Stimulated activated CD4-positive, alpha-beta T cell treated with anti-CD3 and anti-CD28 coated beads, Interleukin-1b, Interleukin-23, amount 100 ng/mL, for 48 hours (primary cell): ENCODE results near the gene CCDC27.
A peak's percentile ranks its signal among the peaks of the same experiment; 100 is the strongest.

ENCODE experiments used
- DNase-seq: peaks from one replicate; pipeline ENCODE4 v3.0.0-alpha.2; 2020

The CCDC27 gene

GRCh38 chr1:3762151-3762872 is 10.1 kb downstream of the CCDC27 start:
- no peak for DNase-seq

DNA sequence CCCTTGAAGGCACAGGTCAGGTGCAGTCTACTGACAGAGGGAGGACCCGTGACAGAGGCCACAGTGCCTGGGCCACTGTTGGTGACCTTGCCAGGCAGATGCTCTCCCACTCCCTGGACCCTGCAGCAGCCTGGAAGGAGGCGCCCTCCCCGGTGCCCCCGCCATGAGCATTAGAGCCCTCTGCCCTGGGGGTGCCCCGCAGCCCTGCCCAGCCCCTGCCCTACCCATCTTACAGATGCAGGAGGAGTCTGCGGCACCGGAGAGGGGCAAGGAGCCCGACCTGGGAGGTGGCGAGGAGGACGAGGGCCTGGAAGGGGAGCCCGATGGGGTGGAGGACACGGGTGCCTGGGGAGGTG is 10.6 kb downstream of the CCDC27 start:
- DNase-seq = no peak

DNA sequence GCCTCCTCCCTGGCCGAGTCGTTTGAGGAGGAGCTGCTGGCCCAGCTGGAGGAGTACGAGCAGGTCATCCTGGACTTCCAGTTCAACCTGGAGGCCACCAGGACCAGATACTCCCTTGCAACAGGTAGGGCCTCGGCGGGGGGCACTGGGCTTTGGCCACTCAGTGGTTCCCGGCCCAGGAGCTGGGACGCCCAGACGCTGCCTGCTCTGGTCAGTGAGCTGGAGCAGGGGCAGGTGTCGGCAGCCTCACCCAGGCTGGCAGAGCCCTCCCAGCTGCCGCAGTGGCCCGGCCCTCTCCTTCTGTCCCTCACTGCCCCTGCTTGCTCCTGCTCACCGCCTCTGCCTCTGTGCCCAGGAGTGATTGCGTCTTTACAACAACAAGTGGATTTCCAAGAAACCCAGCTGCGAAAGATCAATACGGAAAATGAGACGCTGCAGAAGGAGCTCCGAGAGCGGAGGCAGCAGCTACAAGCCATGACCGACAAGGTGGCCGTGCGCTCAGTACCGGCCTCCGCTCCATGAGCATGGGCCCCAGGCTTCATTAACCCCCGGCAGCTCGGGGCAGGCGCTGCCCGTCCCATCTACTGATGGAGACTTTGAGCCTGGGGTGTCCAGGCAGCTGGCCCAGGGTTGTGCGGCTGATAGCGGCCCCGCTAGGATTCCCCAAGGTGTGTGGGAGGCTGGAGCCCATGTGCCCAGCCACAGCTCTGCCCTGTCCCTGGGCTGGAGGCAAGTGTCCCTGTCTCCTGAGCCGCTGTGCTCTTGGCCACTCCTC is 11.3 kb downstream of the CCDC27 start:
- no peak for DNase-seq

DNA sequence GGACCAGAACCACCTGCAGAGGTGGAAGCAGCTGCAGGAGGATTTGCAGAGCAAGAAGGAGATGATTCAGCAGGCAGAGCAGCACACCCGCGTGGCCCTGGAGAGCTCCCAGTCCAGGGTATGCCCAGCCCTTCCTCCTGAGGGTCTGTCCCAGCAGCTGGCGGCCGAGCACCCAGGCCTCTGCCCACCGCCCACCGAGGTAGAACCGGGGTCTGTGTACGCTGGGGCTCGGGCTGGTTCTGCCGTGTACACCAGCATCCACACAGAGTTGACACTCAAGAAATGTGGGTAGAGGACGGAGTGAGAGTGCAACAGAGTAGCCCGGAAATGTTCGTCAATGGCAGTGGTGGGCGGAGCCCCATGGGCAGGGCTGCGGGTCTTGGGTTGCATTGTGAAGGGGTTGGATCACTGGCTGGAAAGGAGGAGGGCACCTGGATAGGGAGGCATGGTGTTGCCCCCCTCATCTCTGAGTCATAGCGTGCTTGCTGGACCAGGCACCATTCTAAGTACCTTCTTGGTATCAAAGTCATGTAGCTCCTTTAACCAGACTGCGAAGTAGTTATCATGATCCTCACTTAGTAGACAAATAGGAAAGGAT is 15.2 kb downstream of the CCDC27 start:
- DNase-seq = no peak

DNA sequence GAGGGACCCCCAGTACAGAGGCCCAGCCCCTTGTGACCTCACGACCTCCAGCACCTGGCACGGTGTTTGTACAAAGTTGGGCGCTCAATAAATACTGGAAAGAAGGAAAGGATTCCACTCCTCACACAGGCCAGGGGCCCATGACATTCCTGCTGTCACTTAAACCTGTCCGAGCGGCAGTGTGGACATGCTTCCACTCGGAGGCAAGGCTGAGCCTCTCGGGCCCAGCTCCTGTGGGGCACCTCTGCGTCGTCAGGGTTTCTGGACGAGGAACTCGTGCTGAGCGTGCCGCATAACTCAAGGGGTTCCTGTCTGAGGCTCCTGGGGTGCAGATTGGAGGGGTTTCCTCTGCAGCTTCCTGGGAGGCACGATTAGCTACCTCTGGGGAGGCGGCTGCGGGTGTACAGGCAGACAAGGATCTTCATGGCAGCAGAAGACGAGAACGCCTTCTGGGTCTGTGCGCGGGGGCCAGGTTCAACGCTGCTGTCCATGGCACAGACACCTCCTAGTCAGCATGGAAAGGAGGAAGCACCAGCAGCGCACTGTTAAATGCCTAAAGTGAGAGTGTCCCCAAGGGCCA is 16.7 kb downstream of the CCDC27 start:
- no peak for DNase-seq

- DNase-seq = no peak
Measured at GRCh38 chr1:3770047-3770765, 18.0 kb downstream of the CCDC27 start.

- DNase-seq = no peak
Measured at GRCh38 chr1:3771108-3772026, 19.1 kb downstream of the CCDC27 start.

- DNase-seq = peak; percentile 91
Measured at GRCh38 chr1:3772027-3772714, 19.9 kb downstream of the CCDC27 start.

GRCh38 chr1:3772715-3773571 is 20.7 kb downstream of the CCDC27 start, which contains the start of gene SMIM1:
Gene SMIM1, plus strand, starts transcription at chr1:3772749. Its CDS starts 2,625 bp downstream, at chr1:3775374.
- DNase-seq = no peak

DNA sequence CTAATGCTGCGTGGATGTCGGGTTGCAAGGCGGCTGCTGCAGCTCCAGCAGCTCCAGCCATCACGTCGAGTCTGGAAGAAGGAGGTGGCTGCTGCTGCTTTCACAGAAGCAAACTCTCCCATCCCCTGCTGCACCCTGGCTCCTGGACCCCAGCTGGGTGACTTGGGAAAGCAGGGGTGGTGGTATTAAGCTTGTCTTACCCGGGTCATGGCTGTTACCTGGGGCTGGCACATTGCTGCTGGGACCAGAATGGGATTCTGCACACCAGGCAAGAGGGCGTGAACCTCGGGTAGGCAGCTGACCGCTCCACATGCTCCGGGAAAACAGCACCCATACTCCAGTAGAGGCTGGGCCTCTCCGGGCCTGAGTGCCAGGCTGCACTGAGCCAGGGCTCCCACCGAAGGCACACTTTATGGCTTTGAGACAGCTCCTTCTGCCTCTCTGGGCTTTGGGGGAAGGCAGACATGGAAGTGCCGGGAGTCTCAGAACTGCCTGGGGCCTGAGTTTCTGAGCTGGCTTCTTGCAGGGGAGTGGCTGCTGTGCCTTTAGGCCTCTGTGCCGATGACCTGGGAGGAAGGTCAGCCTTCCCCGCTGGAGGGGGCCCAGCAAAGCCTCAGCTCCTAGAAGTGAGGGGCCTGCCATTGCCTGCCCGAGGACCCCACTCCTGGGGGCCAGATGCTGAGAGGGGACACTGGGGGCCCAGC is 21.5 kb downstream of the CCDC27 start:
- no peak for DNase-seq

- DNase-seq = no peak
Measured at GRCh38 chr1:3774276-3774945, 22.2 kb downstream of the CCDC27 start.

GRCh38 chr1:3774946-3775489 is 22.8 kb downstream of the CCDC27 start:
- DNase-seq = no peak

DNA sequence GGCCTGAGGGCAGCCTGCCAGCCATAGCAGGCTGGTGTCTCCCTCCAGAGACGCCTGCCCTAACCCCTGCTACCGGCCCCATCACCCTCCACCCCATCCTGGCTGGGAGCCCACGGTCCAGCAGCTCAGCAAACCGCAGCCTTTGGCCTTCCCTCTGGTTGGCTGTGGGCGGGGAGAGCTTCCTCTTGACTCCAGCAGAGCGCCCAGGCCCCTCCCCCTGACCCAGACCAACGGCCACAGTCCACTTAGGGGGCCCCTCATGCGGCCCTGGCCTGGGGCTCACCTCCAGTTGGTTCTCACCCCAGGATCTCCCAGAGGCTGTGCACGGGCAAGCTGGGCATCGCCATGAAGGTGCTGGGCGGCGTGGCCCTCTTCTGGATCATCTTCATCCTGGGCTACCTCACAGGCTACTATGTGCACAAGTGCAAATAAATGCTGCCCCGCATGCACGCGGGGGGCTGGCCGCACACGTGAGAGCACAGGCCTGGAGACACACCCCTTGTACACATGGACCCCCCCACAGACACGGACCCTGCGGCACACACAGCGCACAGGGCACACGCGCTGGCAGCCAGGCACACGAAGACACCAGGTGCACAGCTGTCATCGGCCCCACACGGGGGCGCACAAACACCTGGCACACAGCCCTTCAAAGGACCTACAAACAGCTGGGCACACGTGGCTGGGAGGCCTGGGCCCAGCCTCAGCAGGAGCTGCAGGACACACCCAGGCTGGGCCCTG is 23.4 kb downstream of the CCDC27 start:
- DNase-seq = peak; percentile 65

- DNase-seq = no peak
Measured at GRCh38 chr1:3776231-3776961, 24.1 kb downstream of the CCDC27 start.

DNA sequence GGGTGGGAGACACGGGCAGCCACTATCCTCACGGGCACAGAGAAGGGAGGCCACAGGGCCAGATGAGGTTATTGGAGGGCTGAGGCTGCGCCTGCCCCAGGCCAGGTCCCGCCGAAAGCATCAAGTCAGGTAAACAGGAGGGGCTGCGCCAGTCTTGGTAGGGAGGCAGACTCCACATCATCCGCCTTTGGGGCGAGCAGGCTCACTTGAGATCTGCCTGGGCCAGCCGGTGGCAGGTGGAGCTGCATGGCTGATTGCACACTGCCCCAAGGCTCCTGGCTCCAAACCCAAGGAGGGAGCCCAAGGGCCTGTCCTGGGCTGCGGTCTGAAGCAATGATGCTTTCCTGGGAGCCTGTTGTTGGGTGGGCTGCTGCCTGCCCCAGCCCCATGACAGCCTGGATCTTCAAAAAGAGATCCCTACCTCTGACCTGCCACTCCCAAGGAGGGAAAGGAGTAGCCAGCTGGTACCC is 24.9 kb downstream of the CCDC27 start:
- DNase-seq = no peak

- DNase-seq = no peak
Measured at GRCh38 chr1:3777647-3778589, 25.7 kb downstream of the CCDC27 start.
